T-cell (primary cell): ENCODE results near the gene CCNYL1. TPM values are rescaled to one million over a fixed set of nuclear protein-coding genes. Genes with fewer than 3 reads are reported as not detected.
"Not testable (repeated sequence)": the region's sequence is repeated elsewhere in the genome, so short reads cannot be mapped to it uniquely, and the experiment has no call there.

ENCODE experiments used
- ATAC-seq, 4 experiments: fragments of 200-7000 bp in 3 of 4; fragments of 150-1000 bp in 1 of 4; cut with Tn5 transposase; replicated peaks in 1 of 4; 1 replicate in 3 of 4; 2 replicates in 1 of 4; pipeline ENCODE4 v1.10.0; 2021; ENCODE audit warnings: moderate library complexity in 3 of 4, mild to moderate bottlenecking in 2 of 4, moderate number of reproducible peaks in 1 of 4
- CTCF ChIA-PET, 2 donors: fragments of 300-600 bp; sonication (Branson Sonifier 250); formaldehyde crosslinking; loops; one replicate each; lab custom pipeline; 2022; ENCODE audit warnings: antibody characterized with exemption in 2 of 2; lab: Charles Lee
- POLR2A ChIA-PET, 2 donors: fragments of 300-600 bp; sonication (Branson Sonifier 250); formaldehyde crosslinking; loops; one replicate each; lab custom pipeline; 2022; ENCODE audit warnings: antibody characterized with exemption in 2 of 2; lab: Charles Lee
- DNase-seq, 35 experiments: peaks; one replicate each; pipeline versions ENCODE4 v3.0.0 to v3.0.0-alpha.2; 2013 to 2023
- H3K27ac ChIP-seq: one replicate; pipeline ENCODE4 v1.5.1; 2013; ENCODE audit warnings: low read length
- H3K27me3 ChIP-seq, 2 experiments: replicated peaks in 1 of 2; 1 replicate in 1 of 2; 2 replicates in 1 of 2; pipeline versions ENCODE4 v1.6.1 to v1.7.0; 2013; ENCODE audit warnings: low read length in 1 of 2, mixed read lengths in 1 of 2; ENCODE audit not compliant: control insufficient read depth in 2 of 2, insufficient read depth in 2 of 2; ENCODE audit errors: extremely low read depth in 1 of 2
- H3K36me3 ChIP-seq, 2 donors: 1 replicate in 1 of 2; 2 replicates in 1 of 2; pipeline versions ENCODE4 v1.6.1 to v1.7.0; 2013; ENCODE audit warnings: low read length in 1 of 2; ENCODE audit not compliant: control insufficient read depth in 2 of 2, insufficient read depth in 1 of 2; ENCODE audit errors: extremely low read depth in 1 of 2
- H3K4me1 ChIP-seq, 2 experiments: 1 replicate in 1 of 2; 2 replicates in 1 of 2; pipeline versions ENCODE4 v1.6.1 to v1.7.0; 2013; ENCODE audit warnings: low read length in 2 of 2, mixed read lengths in 1 of 2; ENCODE audit not compliant: insufficient read depth in 2 of 2, control insufficient read depth in 1 of 2; ENCODE audit errors: extremely low read depth in 1 of 2
- H3K4me3 ChIP-seq, 2 donors: 1 replicate in 1 of 2; 2 replicates in 1 of 2; pipeline versions ENCODE4 v1.5.1 to v1.7.0; 2013; ENCODE audit warnings: mild to moderate bottlenecking in 2 of 2, low read length in 1 of 2, moderate library complexity in 1 of 2; ENCODE audit not compliant: control insufficient read depth in 1 of 2; ENCODE audit errors: extremely low read depth in 1 of 2
- H3K9me3 ChIP-seq: 2 replicates; pipeline ENCODE4 v1.7.0; 2013
- H3K27ac Mint-ChIP-seq, 2 donors: one replicate each; pipeline ENCODE4 v1.8.0; 2020 to 2021; ENCODE audit warnings: mild to moderate bottlenecking in 2 of 2, mixed read lengths in 2 of 2
- H3K27me3 Mint-ChIP-seq, 2 donors: one replicate each; pipeline ENCODE4 v1.8.0; 2021 to 2022; ENCODE audit warnings: mixed read lengths in 2 of 2
- H3K36me3 Mint-ChIP-seq: one replicate; pipeline ENCODE4 v1.8.0; 2021; ENCODE audit warnings: mixed read lengths
- H3K4me1 Mint-ChIP-seq, 3 donors: one replicate each; pipeline ENCODE4 v1.8.0; 2020 to 2022; ENCODE audit warnings: mixed read lengths in 3 of 3, mild to moderate bottlenecking in 1 of 3
- H3K4me3 Mint-ChIP-seq, 3 donors: one replicate each; pipeline ENCODE4 v1.8.0; 2020 to 2022; ENCODE audit warnings: mild to moderate bottlenecking in 3 of 3, mixed read lengths in 3 of 3, moderate library complexity in 3 of 3
- H3K9me3 Mint-ChIP-seq, 3 donors: one replicate each; pipeline ENCODE4 v1.8.0; 2020 to 2022; ENCODE audit warnings: mixed read lengths in 3 of 3
- WGBS: methylation state at CpG from one replicate; pipeline ENCODE4 v1.1.5; 2013; ENCODE audit warnings: missing lambda C conversion rate; ENCODE audit not compliant: insufficient coverage; 5-methylcytosine and 5-hydroxymethylcytosine counted together
- total RNA-seq, 35 experiments: library from RNA in 6 of 35; stranded (reverse) in 6 of 35; fragments of 120-200 nt in 1 of 35; gene quantifications; one replicate each; pipeline versions ENCODE4 v1.2.1 to v1.2.4 and lab custom pipeline; 2013 to 2026

Gene CCNYL1
- total RNA-seq, 5 donors from 2014 or later (not counting 1 experiment from before 2014, with no cell fraction given): 9.0 to 13.6 (median 11.0) TPM

- H3K27ac Mint-ChIP-seq: no peak overlapping the region
- ChIA-PET POLR2A (interaction anchor here (0.6 to 1.0 kb wide), 2 partner anchors 110 to 201 kb away, joined by 3 read pairs; partner anchors contain the start of gene METTL21A (in 1 of the 2)), CTCF (interaction anchor here (0.6 to 0.9 kb wide), 3 partner anchors 9 to 535 kb away, joined by 3 to 4 read pairs (median 4); no protein-coding TSS in a partner anchor)
- DNase-seq (no peak), ATAC-seq (no peak)
- H3K4me3 ChIP-seq: no peak overlapping the region
- peaks cover 33% of the 10 kb centered on the region for H3K36me3 Mint-ChIP-seq
- peaks cover 0 to 4% (median 3%) of the 10 kb centered on the region in 3 donors for H3K4me1 Mint-ChIP-seq
- H3K27ac ChIP-seq: no peak overlapping the region
- no peaks in the 10 kb centered on the region for H3K9me3 ChIP-seq
- no peaks in the 10 kb centered on the region for H3K9me3 Mint-ChIP-seq
- no peaks in the 10 kb centered on the region for H3K4me1 ChIP-seq
- no peaks in the 10 kb centered on the region for H3K27me3 ChIP-seq
- H3K4me3 Mint-ChIP-seq: no peak overlapping the region
- peaks cover 3 to 17% of the 10 kb centered on the region in 2 donors for H3K36me3 ChIP-seq
- no CpG with 5 or more reads among the region's 4 CpGs for WGBS
- H3K27me3 Mint-ChIP-seq: no peaks in the 10 kb centered on the region
These were observed 23.4 kb downstream of the CCNYL1 start for GRCh38 chr2:207734636-207735512.

GRCh38 chr2:207735513-207735859 lies 24.0 kb downstream of the CCNYL1 start:
- DNase-seq, H3K27me3 Mint-ChIP-seq, CTCF ChIA-PET, H3K4me3 Mint-ChIP-seq, H3K27ac Mint-ChIP-seq, H3K9me3 Mint-ChIP-seq, H3K27me3 ChIP-seq, H3K27ac ChIP-seq, H3K4me1 ChIP-seq, H3K4me1 Mint-ChIP-seq, H3K9me3 ChIP-seq, ATAC-seq, H3K4me3 ChIP-seq: not testable (repeated sequence)
- POLR2A ChIA-PET: interaction anchor here in 1 of 2 donors (0.7 kb wide), 1 partner anchor 237 kb away, joined by 6 read pairs; no protein-coding TSS in a partner anchor
- peaks cover 0 to 12% of the 10 kb centered on the region in 2 donors for H3K36me3 ChIP-seq
- peaks cover 33% of the 10 kb centered on the region for H3K36me3 Mint-ChIP-seq
- 100% methylated on average over 5 of the region's 9 CpGs for WGBS

- no peak for DNase-seq
- peaks cover 5% of the 10 kb centered on the region for H3K36me3 Mint-ChIP-seq
- CTCF ChIA-PET: interaction anchor here (0.6 to 1.1 kb wide), 4 partner anchors 17 to 519 kb away, joined by 3 to 4 read pairs (median 3); no protein-coding TSS in a partner anchor
- Histone ChIP-seq H3K4me3 (no peak overlapping the region), H3K4me1 (no peaks in the 10 kb centered on the region), H3K9me3 (no peaks in the 10 kb centered on the region), H3K27ac (no peak overlapping the region), H3K27me3 (no peaks in the 10 kb centered on the region), H3K36me3 (peaks cover 0 to 20% of the 10 kb centered on the region in 2 donors)
- POLR2A ChIA-PET: interaction anchor here in 1 of 2 donors (0.5 kb wide), 1 partner anchor 15 kb away, joined by 5 read pairs; no protein-coding TSS in a partner anchor
- H3K4me1 Mint-ChIP-seq: no peaks in the 10 kb centered on the region
- H3K27me3 Mint-ChIP-seq: no peaks in the 10 kb centered on the region
- ATAC-seq: no peak
- H3K27ac Mint-ChIP-seq: no peak overlapping the region
- H3K9me3 Mint-ChIP-seq: no peaks in the 10 kb centered on the region
- H3K4me3 Mint-ChIP-seq: no peak overlapping the region
These were observed 32.1 kb downstream of the CCNYL1 start for GRCh38 chr2:207743514-207743913.

- Histone ChIP-seq H3K27me3 (no peaks in the 10 kb centered on the region), H3K9me3 (no peaks in the 10 kb centered on the region), H3K27ac (no peak overlapping the region), H3K4me3 (no peak overlapping the region), H3K4me1 (no peaks in the 10 kb centered on the region), H3K36me3 (peaks cover 0 to 25% of the 10 kb centered on the region in 2 donors)
- H3K9me3 Mint-ChIP-seq: no peaks in the 10 kb centered on the region
- ChIA-PET CTCF (interaction anchor here (0.6 to 1.1 kb wide), 2 partner anchors 18 to 518 kb away, joined by 3 read pairs; no protein-coding TSS in a partner anchor), POLR2A (interaction anchor here in 1 of 2 donors (0.5 kb wide), 1 partner anchor 14 kb away, joined by 5 read pairs; no protein-coding TSS in a partner anchor)
- DNase-seq (no peak), ATAC-seq (no peak)
- H3K4me1 Mint-ChIP-seq: no peaks in the 10 kb centered on the region
- H3K4me3 Mint-ChIP-seq: no peak overlapping the region
- 63% methylated on average over 1 of the region's 2 CpGs for WGBS
- peaks cover 5% of the 10 kb centered on the region for H3K36me3 Mint-ChIP-seq
- H3K27me3 Mint-ChIP-seq: no peaks in the 10 kb centered on the region
- no peak overlapping the region for H3K27ac Mint-ChIP-seq
These were observed 32.6 kb downstream of the CCNYL1 start for GRCh38 chr2:207744050-207744449.

- ATAC-seq (no peak), DNase-seq (no peak)
- Histone ChIP-seq H3K27me3 (no peaks in the 10 kb centered on the region), H3K4me3 (no peak overlapping the region), H3K4me1 (no peaks in the 10 kb centered on the region), H3K27ac (no peak overlapping the region), H3K9me3 (no peaks in the 10 kb centered on the region), H3K36me3 (peaks cover 0 to 25% of the 10 kb centered on the region in 2 donors)
- no peaks in the 10 kb centered on the region for H3K27me3 Mint-ChIP-seq
- no peak overlapping the region for H3K27ac Mint-ChIP-seq
- H3K4me3 Mint-ChIP-seq: no peak overlapping the region
- H3K36me3 Mint-ChIP-seq: peaks cover 5% of the 10 kb centered on the region
- ChIA-PET CTCF (interaction anchor here in 1 of 2 donors (2.2 kb wide), 1 partner anchor 328 kb away, joined by 6 read pairs; no protein-coding TSS in a partner anchor), POLR2A (no interaction called here)
- 86% methylated on average over 8 of the region's 11 CpGs for WGBS
- H3K9me3 Mint-ChIP-seq: no peaks in the 10 kb centered on the region
- no peaks in the 10 kb centered on the region for H3K4me1 Mint-ChIP-seq
These were observed 33.0 kb downstream of the CCNYL1 start for GRCh38 chr2:207744451-207744850.

GRCh38 chr2:207746131-207746530 lies 34.7 kb downstream of the CCNYL1 start:
- whole genome bisulfite sequencing: no CpG with 5 or more reads among the region's 1 CpG
- Histone ChIP-seq H3K9me3 (no peaks in the 10 kb centered on the region), H3K36me3 (peaks cover 0 to 34% of the 10 kb centered on the region in 2 donors), H3K4me1 (no peaks in the 10 kb centered on the region), H3K27ac (no peak overlapping the region), H3K4me3 (no peak overlapping the region), H3K27me3 (no peaks in the 10 kb centered on the region)
- POLR2A ChIA-PET: no interaction called here
- Mint-ChIP-seq H3K27me3 (no peaks in the 10 kb centered on the region), H3K4me1 (no peaks in the 10 kb centered on the region), H3K27ac (no peak overlapping the region), H3K4me3 (no peak overlapping the region), H3K36me3 (peaks cover 11% of the 10 kb centered on the region), H3K9me3 (no peaks in the 10 kb centered on the region)
- DNase-seq (peak in 20 of 35 experiments; percentile 10 to 63 (median 27)), ATAC-seq (peak in 3 of 4 experiments; percentile 49 to 66 (median 62))
- CTCF ChIA-PET: interaction anchor here (0.5 to 2.2 kb wide), 11 partner anchors 20 to 327 kb away, joined by 3 to 15 read pairs (median 4); no protein-coding TSS in a partner anchor
